Fibroblast of lung (primary cell): ENCODE results near the gene STK32B. TPM values are rescaled to one million over a fixed set of nuclear protein-coding genes. Genes with fewer than 3 reads are reported as not detected.

Experiments used
- DNase-seq, 2 donors: peaks; one replicate each; pipeline versions ENCODE4 v3.0.0 to v3.0.0-alpha.2; 2010; ENCODE audit warnings: low read depth in 2 of 2
- H2AFZ ChIP-seq: 2 replicates; pipeline ENCODE4 v1.5.1; 2012; ENCODE audit warnings: low read length, control low read depth, inconsistent platforms
- H3K27ac ChIP-seq: 2 replicates; pipeline ENCODE4 v1.5.1; 2011; ENCODE audit warnings: low read length, control low read depth; ENCODE audit not compliant: insufficient read depth
- H3K27me3 ChIP-seq: 2 replicates; pipeline ENCODE4 v1.5.1; 2011; ENCODE audit warnings: mild to moderate bottlenecking, low read length; ENCODE audit not compliant: control insufficient read depth, insufficient read depth
- H3K36me3 ChIP-seq: 2 replicates; pipeline ENCODE4 v1.5.1; 2011; ENCODE audit warnings: low read length; ENCODE audit not compliant: control insufficient read depth, insufficient read depth
- H3K4me1 ChIP-seq: 2 replicates; pipeline ENCODE4 v1.5.1; 2011; ENCODE audit warnings: low read length; ENCODE audit not compliant: control insufficient read depth, insufficient read depth; ENCODE audit errors: extremely low read depth
- H3K4me2 ChIP-seq: 2 replicates; pipeline ENCODE4 v1.5.1; 2011; ENCODE audit warnings: low read length, control low read depth; ENCODE audit not compliant: insufficient read depth; ENCODE audit errors: extremely low read depth
- H3K4me3 ChIP-seq, 4 experiments: fragments of 200-600 bp in 1 of 4; sonication (generic) in 1 of 4; replicated peaks in 1 of 4; 2 replicates each; pipeline ENCODE4 v1.5.1; 2011 to 2016; ENCODE audit warnings: low read length in 4 of 4, low read depth in 3 of 4, mild to moderate bottlenecking in 3 of 4, control low read depth in 2 of 4, inconsistent platforms in 1 of 4, mixed read lengths in 1 of 4; ENCODE audit not compliant: insufficient read depth in 1 of 4; ENCODE audit errors: control extremely low read depth in 1 of 4
- H3K79me2 ChIP-seq: 2 replicates; pipeline ENCODE4 v1.5.1; 2012; ENCODE audit warnings: mild to moderate bottlenecking, low read length, inconsistent platforms; ENCODE audit not compliant: control insufficient read depth, insufficient read depth
- H3K9ac ChIP-seq: 2 replicates; pipeline ENCODE4 v1.5.1; 2011; ENCODE audit warnings: mild to moderate bottlenecking, low read length, control low read depth; ENCODE audit not compliant: insufficient read depth
- H3K9me3 ChIP-seq: 2 replicates; pipeline ENCODE4 v1.5.1; 2012; ENCODE audit warnings: low read depth, low read length; ENCODE audit not compliant: control insufficient read depth, insufficient read depth
- H4K20me1 ChIP-seq: 2 replicates; pipeline ENCODE4 v1.5.1; 2011; ENCODE audit warnings: low read length; ENCODE audit not compliant: control insufficient read depth, insufficient read depth; ENCODE audit errors: extremely low read depth
- CTCF ChIP-seq, 2 donors: IDR thresholded peaks in 1 of 2; conservative IDR thresholded peaks in 1 of 2; 1 replicate in 1 of 2; 2 replicates in 1 of 2; pipeline ENCODE4 v1.5.1; 2011 to 2012; ENCODE audit warnings: low read length in 2 of 2, control low read depth in 1 of 2, inconsistent platforms in 1 of 2, low read depth in 1 of 2, mild to moderate bottlenecking in 1 of 2
- EZH2 ChIP-seq: IDR thresholded peaks from 2 replicates; pipeline ENCODE4 v1.5.1; 2012; ENCODE audit warnings: low read length, control low read depth, mild to moderate bottlenecking; ENCODE audit errors: missing control alignments
- polyA plus RNA-seq, 2 donors: library from polyadenylated mRNA; depleted of rRNA in 1 of 2; stranded (reverse) in 1 of 2; unstranded in 1 of 2; fragments of >200 nt; gene quantifications; 2 replicates each; pipeline ENCODE4 v1.2.1, GENCODE V29; 2011 to 2012; ENCODE audit warnings: missing spikeins in 1 of 2
- total RNA-seq: library from RNA; depleted of rRNA; stranded (reverse); fragments of >200 nt; gene quantifications from 2 replicates; pipeline ENCODE4 v1.2.1, GENCODE V29; 2014

The STK32B gene
- total and polyA plus RNA-seq, 2 donors (not counting 1 experiment from before 2014, with no cell fraction given), result 0.50 to 1.4 TPM

GRCh38 chr4:5526080-5526846, 475.0 kb downstream of the STK32B start:
- H3K9me3 ChIP-seq, result no peaks in the 10 kb centered on the region
- no peak overlapping the region for H3K9ac ChIP-seq
- no peak overlapping the region for H3K4me3 ChIP-seq
- H3K27ac ChIP-seq, result no peak overlapping the region
- H4K20me1 ChIP-seq, result no peaks in the 10 kb centered on the region
- no peaks in the 10 kb centered on the region for H3K79me2 ChIP-seq
- H3K4me1 ChIP-seq, result no peaks in the 10 kb centered on the region
- TF ChIP-seq EZH2 (no peak), CTCF (conservative IDR thresholded peaks at IDR 0.05 in 1 of 2, IDR thresholded peaks at IDR 0.05 in 1 of 2; ENCODE audit: low read depth in 1 of 2, low read length in 2 of 2) (no peak)
- no peak overlapping the region for H2AFZ ChIP-seq
- DNase-seq, result peak in 1 of 2 donors; percentile 12
- H3K27me3 ChIP-seq, result no peaks in the 10 kb centered on the region
- no peak overlapping the region for H3K4me2 ChIP-seq
- no peaks in the 10 kb centered on the region for H3K36me3 ChIP-seq

- TF ChIP-seq CTCF (conservative IDR thresholded peaks at IDR 0.05 in 1 of 2, IDR thresholded peaks at IDR 0.05 in 1 of 2; ENCODE audit: low read depth in 1 of 2, low read length in 2 of 2) (no peak), EZH2 (no peak)
- H3K9ac ChIP-seq, result no peak overlapping the region
- no peaks in the 10 kb centered on the region for H4K20me1 ChIP-seq
- H2AFZ ChIP-seq, result no peak overlapping the region
- peak in 1 of 2 donors; percentile 19 for DNase-seq
- H3K4me3 ChIP-seq, result no peak overlapping the region
- no peak overlapping the region for H3K4me2 ChIP-seq
- H3K79me2 ChIP-seq, result no peaks in the 10 kb centered on the region
- H3K27ac ChIP-seq, result no peak overlapping the region
- no peaks in the 10 kb centered on the region for H3K36me3 ChIP-seq
- no peaks in the 10 kb centered on the region for H3K27me3 ChIP-seq
- no peaks in the 10 kb centered on the region for H3K4me1 ChIP-seq
- no peaks in the 10 kb centered on the region for H3K9me3 ChIP-seq
These were observed 475.9 kb downstream of the STK32B start for GRCh38 chr4:5527211-5527610.

GRCh38 chr4:5528031-5528436, 476.8 kb downstream of the STK32B start:
- TF ChIP-seq EZH2, result no peak
- TF ChIP-seq CTCF (conservative IDR thresholded peaks at IDR 0.05 in 1 of 2, IDR thresholded peaks at IDR 0.05 in 1 of 2; ENCODE audit: low read depth in 1 of 2, low read length in 2 of 2), result no peak
- no peak overlapping the region for H3K27ac ChIP-seq
- no peak overlapping the region for H2AFZ ChIP-seq
- no peaks in the 10 kb centered on the region for H3K79me2 ChIP-seq
- no peaks in the 10 kb centered on the region for H3K27me3 ChIP-seq
- no peak overlapping the region for H3K4me3 ChIP-seq
- DNase-seq, result no peak
- no peak overlapping the region for H3K4me2 ChIP-seq
- no peaks in the 10 kb centered on the region for H3K9me3 ChIP-seq
- H3K4me1 ChIP-seq, result no peaks in the 10 kb centered on the region
- H3K9ac ChIP-seq, result no peak overlapping the region
- no peaks in the 10 kb centered on the region for H4K20me1 ChIP-seq
- no peaks in the 10 kb centered on the region for H3K36me3 ChIP-seq
